Astrocyte of the spinal cord (primary cell): Measurements from ENCODE around the gene P4HA2.
"Not testable (repeated sequence)": the region's sequence is repeated elsewhere in the genome, so short reads cannot be mapped to it uniquely, and the experiment has no call there.

ENCODE experiments used
- DNase-seq: peaks from one replicate; pipeline ENCODE4 v3.0.0; 2011; ENCODE audit warnings: low read depth, low spot score
- H3K4me3 ChIP-seq: 2 replicates; pipeline ENCODE4 v1.5.1; 2011; ENCODE audit warnings: low read depth, mild to moderate bottlenecking, low read length, moderate library complexity
- in situ Hi-C: cut with HindIII; loops from 2 replicates; pipeline ENCODE4 v1.10.0; 2017; ENCODE audit warnings: low sequenced_read_pairs
- TF ChIP-seq, protein P1 (sequence below): IDR thresholded peaks from 2 replicates; pipeline ENCODE4 v1.5.1; 2012; ENCODE audit warnings: low read depth, mild to moderate bottlenecking, low read length, inconsistent platforms

P4HA2 gene

GRCh38 chr5:132176987-132177386, 50.7 kb downstream of the P4HA2 start:
- no peak overlapping the region for H3K4me3 ChIP-seq
- peak; percentile 14 for DNase-seq
- TF ChIP-seq, protein P1, sequence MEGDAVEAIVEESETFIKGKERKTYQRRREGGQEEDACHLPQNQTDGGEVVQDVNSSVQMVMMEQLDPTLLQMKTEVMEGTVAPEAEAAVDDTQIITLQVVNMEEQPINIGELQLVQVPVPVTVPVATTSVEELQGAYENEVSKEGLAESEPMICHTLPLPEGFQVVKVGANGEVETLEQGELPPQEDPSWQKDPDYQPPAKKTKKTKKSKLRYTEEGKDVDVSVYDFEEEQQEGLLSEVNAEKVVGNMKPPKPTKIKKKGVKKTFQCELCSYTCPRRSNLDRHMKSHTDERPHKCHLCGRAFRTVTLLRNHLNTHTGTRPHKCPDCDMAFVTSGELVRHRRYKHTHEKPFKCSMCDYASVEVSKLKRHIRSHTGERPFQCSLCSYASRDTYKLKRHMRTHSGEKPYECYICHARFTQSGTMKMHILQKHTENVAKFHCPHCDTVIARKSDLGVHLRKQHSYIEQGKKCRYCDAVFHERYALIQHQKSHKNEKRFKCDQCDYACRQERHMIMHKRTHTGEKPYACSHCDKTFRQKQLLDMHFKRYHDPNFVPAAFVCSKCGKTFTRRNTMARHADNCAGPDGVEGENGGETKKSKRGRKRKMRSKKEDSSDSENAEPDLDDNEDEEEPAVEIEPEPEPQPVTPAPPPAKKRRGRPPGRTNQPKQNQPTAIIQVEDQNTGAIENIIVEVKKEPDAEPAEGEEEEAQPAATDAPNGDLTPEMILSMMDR = peak; percentile 26
- in situ Hi-C loops = no loop called here

DNA sequence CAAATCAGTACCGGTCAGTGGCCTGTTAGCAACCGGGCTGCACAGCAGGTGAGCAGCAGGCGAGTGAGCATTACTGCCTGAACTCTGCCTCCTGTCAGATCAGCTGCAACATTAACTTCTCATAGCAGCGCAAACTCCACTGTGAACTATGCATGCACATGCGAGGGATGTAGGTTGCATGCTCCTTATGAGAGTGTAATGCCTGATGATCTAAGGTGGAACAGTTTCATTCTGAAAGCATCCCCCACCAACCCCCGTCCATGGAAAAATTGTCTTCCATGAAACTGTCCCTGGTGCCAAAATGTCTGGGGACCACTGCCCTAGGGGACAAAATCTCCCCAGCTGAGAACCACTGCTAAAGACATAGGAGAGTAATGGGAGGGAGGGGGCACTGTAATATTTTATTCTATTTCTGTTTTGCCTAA, 51.1 kb downstream of the P4HA2 start:
- in situ Hi-C loops = no loop called here
- no peak overlapping the region for H3K4me3 ChIP-seq
- TF ChIP-seq, protein P1 = no peak
- DNase-seq = no peak

- H3K4me3 ChIP-seq = no peak overlapping the region
- in situ Hi-C loops = no loop called here
- TF ChIP-seq, protein P1 = no peak
- DNase-seq = no peak
Measured at GRCh38 chr5:132162945-132163344, 64.7 kb downstream of the P4HA2 start.

DNA sequence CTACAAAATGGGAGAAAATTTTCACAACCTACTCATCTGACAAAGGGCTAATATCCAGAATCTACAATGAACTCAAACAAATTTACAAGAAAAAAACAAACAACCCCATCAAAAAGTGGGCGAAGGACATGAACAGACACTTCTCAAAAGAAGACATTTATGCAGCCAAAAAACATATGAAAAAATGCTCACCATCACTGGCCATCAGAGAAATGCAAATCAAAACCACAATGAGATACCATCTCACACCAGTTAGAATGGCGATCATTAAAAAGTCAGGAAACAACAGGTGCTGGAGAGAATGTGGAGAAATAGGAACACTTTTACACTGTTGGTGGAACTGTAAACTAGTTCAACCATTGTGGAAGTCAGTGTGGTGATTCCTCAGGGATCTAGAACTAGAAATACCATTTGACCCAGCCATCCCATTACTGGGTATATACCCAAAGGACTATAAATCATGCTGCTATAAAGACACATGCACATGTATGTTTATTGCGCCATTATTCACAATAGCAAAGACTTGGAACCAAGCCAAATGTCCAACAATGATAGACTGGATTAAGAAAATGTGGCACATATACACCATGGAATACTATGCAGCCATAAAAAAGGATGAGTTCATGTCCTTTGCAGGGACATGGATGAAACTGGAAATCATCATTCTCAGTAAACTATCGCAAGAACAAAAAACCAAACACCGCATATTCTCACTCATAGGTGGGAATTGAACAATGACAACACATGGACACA, 65.9 kb downstream of the P4HA2 start:
- DNase-seq, in situ Hi-C loops, H3K4me3 ChIP-seq: not testable (repeated sequence)

- DNase-seq = no peak
- TF ChIP-seq, protein P1 = no peak
- H3K4me3 ChIP-seq = no peak overlapping the region
- in situ Hi-C loops = no loop called here
Measured at GRCh38 chr5:132156413-132156812, 71.2 kb downstream of the P4HA2 start.

GRCh38 chr5:132150565-132150964, 77.1 kb downstream of the P4HA2 start:
- no peak for DNase-seq
- in situ Hi-C loops = no loop called here
- TF ChIP-seq, protein P1 = no peak
- H3K4me3 ChIP-seq = no peak overlapping the region

GRCh38 chr5:132147663-132148062, 80.0 kb downstream of the P4HA2 start:
- in situ Hi-C loops = no loop called here
- no peak overlapping the region for H3K4me3 ChIP-seq
- DNase-seq = no peak
- TF ChIP-seq, protein P1 = no peak

- DNase-seq, H3K4me3 ChIP-seq, in situ Hi-C loops: not testable (repeated sequence)
Measured at GRCh38 chr5:132145326-132145725, 82.3 kb downstream of the P4HA2 start.
